ENCODE results near the gene ABHD16A. TPM values are rescaled to one million over a fixed set of nuclear protein-coding genes. Genes with fewer than 3 reads are reported as not detected.
A peak's percentile ranks its signal among the peaks of the same experiment; 100 is the strongest.

ABHD16A gene
- total and polyA plus RNA-seq, 2 of the 13 experiments (the other 11 are each of a cell fraction or from before 2014, with no cell fraction given), result 43.5 to 45.4 TPM

GRCh38 chr6:31736021-31736767 lies 33.1 kb upstream of the ABHD16A start, which contains the start of gene CLIC1 (continued):
- TF ChIP-seq, protein P1, sequence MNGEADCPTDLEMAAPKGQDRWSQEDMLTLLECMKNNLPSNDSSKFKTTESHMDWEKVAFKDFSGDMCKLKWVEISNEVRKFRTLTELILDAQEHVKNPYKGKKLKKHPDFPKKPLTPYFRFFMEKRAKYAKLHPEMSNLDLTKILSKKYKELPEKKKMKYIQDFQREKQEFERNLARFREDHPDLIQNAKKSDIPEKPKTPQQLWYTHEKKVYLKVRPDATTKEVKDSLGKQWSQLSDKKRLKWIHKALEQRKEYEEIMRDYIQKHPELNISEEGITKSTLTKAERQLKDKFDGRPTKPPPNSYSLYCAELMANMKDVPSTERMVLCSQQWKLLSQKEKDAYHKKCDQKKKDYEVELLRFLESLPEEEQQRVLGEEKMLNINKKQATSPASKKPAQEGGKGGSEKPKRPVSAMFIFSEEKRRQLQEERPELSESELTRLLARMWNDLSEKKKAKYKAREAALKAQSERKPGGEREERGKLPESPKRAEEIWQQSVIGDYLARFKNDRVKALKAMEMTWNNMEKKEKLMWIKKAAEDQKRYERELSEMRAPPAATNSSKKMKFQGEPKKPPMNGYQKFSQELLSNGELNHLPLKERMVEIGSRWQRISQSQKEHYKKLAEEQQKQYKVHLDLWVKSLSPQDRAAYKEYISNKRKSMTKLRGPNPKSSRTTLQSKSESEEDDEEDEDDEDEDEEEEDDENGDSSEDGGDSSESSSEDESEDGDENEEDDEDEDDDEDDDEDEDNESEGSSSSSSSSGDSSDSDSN (CRISPR knock-in tag; IDR thresholded peaks at IDR 0.05), result peak; percentile 64
- peak; percentile 83 for TF ChIP-seq ZFX (CRISPR knock-in tag; IDR thresholded peaks at IDR 0.05; ENCODE audit: low read depth)
- no peak; the same call in 1 of the 2 replicates for TF ChIP-seq BHLHE40 (IDR thresholded peaks at IDR 0.05; ENCODE audit: low read length)
- TF ChIP-seq ZNF713 (CRISPR knock-in tag; IDR thresholded peaks at IDR 0.05), result no peak; the same call in 1 of the 2 replicates
- no peak for TF ChIP-seq STAG1 (CRISPR knock-in tag; IDR thresholded peaks at IDR 0.05)
- TF ChIP-seq RCOR2 (CRISPR knock-in tag; IDR thresholded peaks at IDR 0.05), result peak; percentile 85; the same call in 1 of the 2 replicates
- no peak for TF ChIP-seq CHD2 (IDR thresholded peaks at IDR 0.05; ENCODE audit: low read depth, low read length)
- TF ChIP-seq SP2 (CRISPR knock-in tag; IDR thresholded peaks at IDR 0.05), result no peak
- TF ChIP-seq TAF1 (CRISPR knock-in tag; IDR thresholded peaks at IDR 0.05), result peak; percentile 94
- no peak for TF ChIP-seq ZFP36L1 (CRISPR knock-in tag; IDR thresholded peaks at IDR 0.05)
- TF ChIP-seq ATAD3A (CRISPR knock-in tag; IDR thresholded peaks at IDR 0.05), result no peak
- peak; percentile 63; the same call in 1 of the 2 replicates for TF ChIP-seq MXD3 (CRISPR knock-in tag; IDR thresholded peaks at IDR 0.05)
- peak; percentile 38; the same call in 1 of the 2 replicates for TF ChIP-seq MIXL1 (CRISPR knock-in tag; IDR thresholded peaks at IDR 0.05)
- TF ChIP-seq ISL2 (CRISPR knock-in tag; IDR thresholded peaks at IDR 0.05), result peak; percentile 19; the same call in 1 of the 2 replicates
- peak; percentile 53 for TF ChIP-seq KLF9 (CRISPR knock-in tag; IDR thresholded peaks at IDR 0.05; ENCODE audit: low read depth)
- no peak for TF ChIP-seq TBL1XR1 (IDR thresholded peaks at IDR 0.05; ENCODE audit: borderline replicate concordance, low read length, partially characterized antibody)
- peak; percentile 70 for TF ChIP-seq ZNF350 (CRISPR knock-in tag; IDR thresholded peaks at IDR 0.05; ENCODE audit: borderline replicate concordance, low read depth)
- TF ChIP-seq HOXA5 (CRISPR knock-in tag; IDR thresholded peaks at IDR 0.05), result peak; percentile 37; the same call in 1 of the 2 replicates
- TF ChIP-seq KAT7 (CRISPR knock-in tag; IDR thresholded peaks at IDR 0.05; ENCODE audit: borderline replicate concordance), result peak; percentile 91; the same call in 1 of the 2 replicates
- TF ChIP-seq ZNF761 (CRISPR knock-in tag; conservative IDR thresholded peaks at IDR 0.05), result 0 out of 2 replicates have a peak, but pooled peaks have one; percentile 75
- no peak for TF ChIP-seq SMAD9 (CRISPR knock-in tag; IDR thresholded peaks at IDR 0.05)
- no peak for TF ChIP-seq ZNF674 (CRISPR knock-in tag; IDR thresholded peaks at IDR 0.05; ENCODE audit: low read depth)
- no peak for TF ChIP-seq FOXK2 (IDR thresholded peaks at IDR 0.05)
- peak; percentile 65; the same call in 1 of the 2 replicates for TF ChIP-seq ZBTB26 (CRISPR knock-in tag; IDR thresholded peaks at IDR 0.05; ENCODE audit: borderline replicate concordance)
- TF ChIP-seq FOXA1 (IDR thresholded peaks at IDR 0.05), result no peak
- peak; percentile 21; the same call in 1 of the 2 replicates for TF ChIP-seq FOXA1 (CRISPR knock-in tag; IDR thresholded peaks at IDR 0.05)
- no peak for TF ChIP-seq LCORL (IDR thresholded peaks at IDR 0.05)
- peak; percentile 89 for TF ChIP-seq LCORL (CRISPR knock-in tag; IDR thresholded peaks at IDR 0.05)
- TF ChIP-seq RARA (CRISPR knock-in tag; IDR thresholded peaks at IDR 0.05), result peak; percentile 68
